GM21786 (cell line): ENCODE results near the gene WDHD1.
"Not testable (repeated sequence)": the region's sequence is repeated elsewhere in the genome, so short reads cannot be mapped to it uniquely, and the experiment has no call there.

Experiments
- ATAC-seq: cut with Tn5 transposase; IDR thresholded peaks from one replicate; pipeline ENCODE4 v1.9.1; 2021; ENCODE audit not compliant: unreplicated experiment

WDHD1 gene

GRCh38 chr14:55026793-55027561 lies at the start of gene WDHD1, which contains the start of gene SOCS4:
Gene WDHD1, minus strand, starts transcription at chr14:55027099. Its CDS starts 312 bp downstream, at chr14:55026787.
Gene SOCS4, plus strand, starts transcription at chr14:55027236. Its CDS starts 15,806 bp downstream, at chr14:55043042.
- peak; percentile 97 for ATAC-seq

GRCh38 chr14:55075628-55076175 lies 48.8 kb upstream of the WDHD1 start:
- no peak for ATAC-seq

- ATAC-seq = peak; percentile 43
Observed at GRCh38 chr14:55074662-55075061, 47.8 kb upstream of the WDHD1 start.

GRCh38 chr14:55073856-55074255 lies 47.0 kb upstream of the WDHD1 start:
- ATAC-seq = no peak

- peak; percentile 52 for ATAC-seq
Observed at GRCh38 chr14:55071870-55072640, 45.2 kb upstream of the WDHD1 start.

GRCh38 chr14:55070981-55071411 lies 44.1 kb upstream of the WDHD1 start:
- ATAC-seq = no peak

GRCh38 chr14:55066223-55066622 lies 39.3 kb upstream of the WDHD1 start:
- no peak for ATAC-seq

- no peak for ATAC-seq
Observed at GRCh38 chr14:55065411-55065810, 38.5 kb upstream of the WDHD1 start.

GRCh38 chr14:55064896-55065295 lies 38.0 kb upstream of the WDHD1 start:
- not testable (repeated sequence) for ATAC-seq

GRCh38 chr14:55062517-55063351 lies 35.8 kb upstream of the WDHD1 start:
- no peak for ATAC-seq

GRCh38 chr14:55059333-55059732 lies 32.4 kb upstream of the WDHD1 start:
- ATAC-seq = no peak

- no peak for ATAC-seq
Observed at GRCh38 chr14:55057919-55058318, 31.0 kb upstream of the WDHD1 start.

- no peak for ATAC-seq
Observed at GRCh38 chr14:55054098-55054497, 27.2 kb upstream of the WDHD1 start.

- ATAC-seq = no peak
Observed at GRCh38 chr14:55053500-55053899, 26.6 kb upstream of the WDHD1 start.

GRCh38 chr14:55053018-55053417 lies 26.1 kb upstream of the WDHD1 start:
- ATAC-seq = no peak

- ATAC-seq = peak; percentile 10
Observed at GRCh38 chr14:55052269-55052930, 25.5 kb upstream of the WDHD1 start.

- peak; percentile 89 for ATAC-seq
Observed at GRCh38 chr14:55051423-55052268, 24.7 kb upstream of the WDHD1 start, which contains the start of gene MAPK1IP1L. Gene MAPK1IP1L, plus strand, starts transcription at chr14:55051647. Its CDS starts 10,037 bp downstream, at chr14:55061684.

GRCh38 chr14:55051165-55051422 lies 24.2 kb upstream of the WDHD1 start:
- peak; percentile 28 for ATAC-seq

- no peak for ATAC-seq
Observed at GRCh38 chr14:55048900-55049436, 22.1 kb upstream of the WDHD1 start.
